ENCODE data around the gene NXF1.

DNA sequence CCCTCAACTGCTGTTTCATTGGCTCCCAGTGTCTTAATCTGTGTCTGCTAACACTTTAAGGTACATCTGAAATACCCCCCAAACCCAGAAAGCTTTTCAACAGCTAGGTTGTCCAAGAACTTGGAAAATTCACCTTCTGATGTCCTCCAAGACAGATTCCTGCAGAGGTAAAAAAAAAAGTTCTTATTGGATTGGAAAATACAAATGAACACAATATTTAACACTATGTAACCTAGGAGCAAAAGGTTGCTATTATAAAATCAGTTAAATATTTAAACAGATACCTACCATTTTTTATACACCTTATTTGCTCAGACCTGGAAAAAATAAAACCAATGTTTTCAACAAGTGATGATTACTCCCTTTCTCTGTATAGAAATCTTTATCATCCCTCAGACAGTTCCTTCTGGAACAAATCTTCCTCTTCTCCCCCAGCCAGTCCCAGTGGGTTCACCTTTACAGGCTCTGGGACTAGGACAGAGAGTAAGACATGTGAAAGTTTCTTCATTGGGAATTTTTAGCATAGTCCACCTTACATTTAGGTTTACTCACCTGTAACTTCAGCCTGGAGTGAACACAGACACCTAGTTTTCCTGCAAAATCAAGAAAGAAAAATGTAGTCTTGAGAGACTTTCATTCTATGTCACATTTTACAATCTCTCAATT, 47.4 kb upstream of the NXF1 start:
- TF ChIP-seq, protein P1, sequence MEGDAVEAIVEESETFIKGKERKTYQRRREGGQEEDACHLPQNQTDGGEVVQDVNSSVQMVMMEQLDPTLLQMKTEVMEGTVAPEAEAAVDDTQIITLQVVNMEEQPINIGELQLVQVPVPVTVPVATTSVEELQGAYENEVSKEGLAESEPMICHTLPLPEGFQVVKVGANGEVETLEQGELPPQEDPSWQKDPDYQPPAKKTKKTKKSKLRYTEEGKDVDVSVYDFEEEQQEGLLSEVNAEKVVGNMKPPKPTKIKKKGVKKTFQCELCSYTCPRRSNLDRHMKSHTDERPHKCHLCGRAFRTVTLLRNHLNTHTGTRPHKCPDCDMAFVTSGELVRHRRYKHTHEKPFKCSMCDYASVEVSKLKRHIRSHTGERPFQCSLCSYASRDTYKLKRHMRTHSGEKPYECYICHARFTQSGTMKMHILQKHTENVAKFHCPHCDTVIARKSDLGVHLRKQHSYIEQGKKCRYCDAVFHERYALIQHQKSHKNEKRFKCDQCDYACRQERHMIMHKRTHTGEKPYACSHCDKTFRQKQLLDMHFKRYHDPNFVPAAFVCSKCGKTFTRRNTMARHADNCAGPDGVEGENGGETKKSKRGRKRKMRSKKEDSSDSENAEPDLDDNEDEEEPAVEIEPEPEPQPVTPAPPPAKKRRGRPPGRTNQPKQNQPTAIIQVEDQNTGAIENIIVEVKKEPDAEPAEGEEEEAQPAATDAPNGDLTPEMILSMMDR (IDR thresholded peaks at IDR 0.05) = no peak
- TF ChIP-seq EP300 (IDR thresholded peaks at IDR 0.05) (no peak), POLR2AphosphoS5 (IDR thresholded peaks at IDR 0.05) (no peak)
